Lung (tissue), 12 donors: ENCODE measurements around the gene ZNF618. TPM values are rescaled to one million over a fixed set of nuclear protein-coding genes. Genes with fewer than 3 reads are reported as not detected.

ENCODE experiments used
- ATAC-seq: fragments of 200-7000 bp; cut with Tn5 transposase; one replicate; pipeline ENCODE4 v1.9.1; 2020; ENCODE audit warnings: moderate number of reproducible peaks; ENCODE audit not compliant: insufficient read depth, low FRiP score
- DNase-seq, 3 donors: peaks; one replicate each; pipeline ENCODE4 v3.0.0-alpha.2; 2013 to 2017
- H3K27ac ChIP-seq, 2 donors: one replicate each; pipeline ENCODE4 v1.5.1; 2013; ENCODE audit warnings: mild to moderate bottlenecking in 2 of 2, moderate library complexity in 2 of 2, control low read depth in 1 of 2, inconsistent platforms in 1 of 2, low read depth in 1 of 2, low read length in 1 of 2
- H3K27me3 ChIP-seq, 3 donors: one replicate each; pipeline ENCODE4 v1.5.1; 2013; ENCODE audit warnings: low read length in 2 of 3; ENCODE audit not compliant: control insufficient read depth in 3 of 3, insufficient read depth in 3 of 3
- H3K36me3 ChIP-seq, 4 donors: one replicate each; pipeline ENCODE4 v1.5.1; 2013; ENCODE audit warnings: low read length in 4 of 4, mild to moderate bottlenecking in 1 of 4, moderate library complexity in 1 of 4; ENCODE audit not compliant: control insufficient read depth in 4 of 4, insufficient read depth in 4 of 4
- H3K4me1 ChIP-seq, 5 donors: one replicate each; pipeline ENCODE4 v1.5.1; 2013; ENCODE audit warnings: low read length in 5 of 5, mild to moderate bottlenecking in 2 of 5, moderate library complexity in 1 of 5; ENCODE audit not compliant: control insufficient read depth in 5 of 5, insufficient read depth in 5 of 5
- H3K4me3 ChIP-seq: one replicate; pipeline ENCODE4 v1.5.1; 2013; ENCODE audit warnings: mild to moderate bottlenecking, control low read depth, moderate library complexity
- H3K9ac ChIP-seq, 2 donors: one replicate each; pipeline ENCODE4 v1.5.1; 2013; ENCODE audit warnings: low read length in 2 of 2, control low read depth in 1 of 2; ENCODE audit not compliant: insufficient read depth in 1 of 2
- H3K9me3 ChIP-seq, 4 donors: one replicate each; pipeline ENCODE4 v1.5.1; 2013; ENCODE audit warnings: low read length in 3 of 4, mild to moderate bottlenecking in 1 of 4, moderate library complexity in 1 of 4; ENCODE audit not compliant: control insufficient read depth in 4 of 4, insufficient read depth in 3 of 4
- CTCF ChIP-seq: IDR thresholded peaks from 2 replicates; pipeline ENCODE4 v1.5.1; 2012; ENCODE audit warnings: mild to moderate bottlenecking; ENCODE audit errors: control extremely low read depth, extremely low read depth
- WGBS, 2 donors: extraction: QIAGEN DNeasy Blood & Tissue Kit; methylation state at CpG; one replicate each; pipeline ENCODE4 v1.1.7; 2013; 5-methylcytosine and 5-hydroxymethylcytosine counted together
- polyA plus RNA-seq, 2 donors: library from polyadenylated mRNA; stranded (reverse); fragments of 200-250 nt; gene quantifications; one replicate each; pipeline ENCODE4 v1.2.1, GENCODE V29; 2013
- total RNA-seq, 2 donors: library from RNA; depleted of rRNA in 1 of 2; stranded (reverse); fragments of >200 nt in 1 of 2; gene quantifications; one replicate each; pipeline ENCODE4 v1.2.1, GENCODE V29; 2014 to 2021
- donor health status: control.
- donor health status: control.
- donor health status: Bipolar disorder and iron deficiency.
- donor health status: healthy.
- donor health status: DM: yes; HTN: yes; CAD: no.

The ZNF618 gene
- total and polyA plus RNA-seq, 4 donors, result 1.6 to 16.3 (median 6.0) TPM

DNA sequence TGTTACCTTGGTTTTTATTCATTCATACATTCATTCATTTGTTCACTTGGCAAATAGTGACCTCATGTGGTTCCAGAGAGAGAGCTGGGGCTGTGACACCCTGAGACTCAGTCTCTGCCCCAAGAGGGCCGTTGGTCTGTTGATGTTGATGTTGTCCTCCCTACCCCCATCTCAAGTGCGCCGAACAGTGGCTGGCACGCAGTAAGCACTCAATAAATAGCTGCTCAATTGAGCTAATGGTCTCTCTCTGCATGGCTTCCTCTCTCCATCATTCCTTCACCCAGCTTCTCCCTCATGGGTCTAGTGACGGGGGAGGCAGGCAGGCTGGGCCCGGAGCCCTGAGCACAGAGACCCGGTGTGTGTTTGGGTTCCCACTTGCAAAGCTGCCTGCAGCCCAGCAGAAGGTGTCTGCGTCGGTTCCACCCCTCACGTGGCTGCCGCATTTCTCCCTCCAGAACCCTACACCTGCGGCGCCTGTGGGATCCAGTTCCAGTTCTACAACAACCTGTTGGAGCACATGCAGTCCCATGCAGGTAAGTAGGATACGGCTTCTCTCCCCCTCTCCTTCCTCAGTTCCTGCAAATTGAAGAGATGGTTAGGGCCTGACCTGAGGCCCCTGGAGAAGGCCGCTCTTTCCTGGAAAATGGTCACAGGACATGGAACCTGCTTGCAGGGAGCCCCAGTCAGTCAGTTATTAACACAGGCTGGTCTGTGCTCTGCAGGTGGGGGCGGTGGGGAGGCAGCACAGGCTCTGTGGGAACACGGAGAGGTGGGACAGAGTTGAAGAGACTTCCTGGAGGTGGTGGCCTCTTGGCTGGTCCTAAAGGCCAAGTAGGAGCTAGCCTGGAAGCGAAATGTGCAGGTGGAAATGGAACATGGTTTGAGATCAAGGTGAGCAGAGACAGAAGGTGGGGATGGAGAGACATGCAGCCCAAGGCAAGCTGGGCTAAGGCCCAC is 160.0 kb downstream of the ZNF618 start:
- peaks cover 0 to 56% (median 42%) of the 10 kb centered on the region in 4 donors for H3K36me3 ChIP-seq
- H3K9me3 ChIP-seq, result peaks cover 0 to 8% (median 0%) of the 10 kb centered on the region in 4 donors
- H3K27ac ChIP-seq, result no peak overlapping the region
- no peak overlapping the region for H3K4me3 ChIP-seq
- ATAC-seq, result no peak
- H3K27me3 ChIP-seq, result no peaks in the 10 kb centered on the region
- no peaks in the 10 kb centered on the region for H3K4me1 ChIP-seq
- no peak for TF ChIP-seq CTCF
- 96% methylated on average over 18 of the region's 18 CpGs for WGBS, 2 donors
- peak in 1 of 3 donors; percentile 10 for DNase-seq
- no peak overlapping the region for H3K9ac ChIP-seq

DNA sequence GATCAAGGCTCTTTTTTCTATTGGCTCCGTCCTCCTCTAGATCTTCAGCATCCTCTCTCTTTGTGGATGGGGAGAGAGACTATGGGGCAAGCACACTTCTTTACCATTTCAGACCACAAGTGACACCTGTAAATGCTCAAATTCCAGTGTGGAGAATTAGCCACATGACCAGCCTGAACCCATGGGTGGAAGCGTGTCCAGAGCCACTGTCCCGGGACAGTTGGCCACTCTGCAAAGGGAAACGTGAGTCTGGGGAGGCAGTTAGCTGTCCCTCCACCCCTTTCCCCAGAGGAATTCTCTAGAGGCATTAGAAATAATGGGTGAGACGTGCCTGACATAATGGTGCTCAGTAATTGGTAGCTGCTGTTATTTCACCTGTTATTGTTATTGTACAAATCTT is 161.1 kb downstream of the ZNF618 start:
- Histone ChIP-seq H3K36me3 (peaks cover 0 to 56% (median 40%) of the 10 kb centered on the region in 4 donors), H3K4me3 (no peak overlapping the region), H3K9me3 (peaks cover 0 to 8% (median 0%) of the 10 kb centered on the region in 4 donors), H3K9ac (no peak overlapping the region), H3K27ac (no peak overlapping the region), H3K4me1 (no peaks in the 10 kb centered on the region), H3K27me3 (no peaks in the 10 kb centered on the region)
- no peak for TF ChIP-seq CTCF
- 81 to 90% methylated on average over 5 of the region's 5 CpGs for WGBS, 2 donors
- peak in 1 of 3 donors; percentile 4 for DNase-seq
- ATAC-seq, result no peak

- Histone ChIP-seq H3K9me3 (peaks cover 0 to 8% (median 0%) of the 10 kb centered on the region in 4 donors), H3K9ac (no peak overlapping the region), H3K4me1 (no peaks in the 10 kb centered on the region), H3K27ac (no peak overlapping the region), H3K27me3 (no peaks in the 10 kb centered on the region), H3K4me3 (no peak overlapping the region), H3K36me3 (peaks cover 0 to 52% (median 38%) of the 10 kb centered on the region in 4 donors)
- WGBS, 2 donors, result 88 to 93% methylated on average over 19 of the region's 19 CpGs
- ATAC-seq (no peak), DNase-seq (peak in 1 of 3 donors; percentile 11)
- TF ChIP-seq CTCF, result no peak
Measured at GRCh38 chr9:114037961-114038723, 162.0 kb downstream of the ZNF618 start.
